Stimulated activated CD4-positive, alpha-beta T cell treated with anti-CD3 and anti-CD28 coated beads, TNF-alpha, amount 100 ng/mL, for 1 hour (primary cell): ENCODE results near the gene DNAJC8.

Source experiments
- DNase-seq, 3 donors: peaks; one replicate each; pipeline ENCODE4 v3.0.0-alpha.2; 2020; ENCODE audit warnings: low read depth in 3 of 3, low spot score in 1 of 3

The DNAJC8 gene

GRCh38 chr1:28205243-28205642 lies 27.6 kb downstream of the DNAJC8 start:
- DNase-seq = no peak

- DNase-seq = no peak
Measured at GRCh38 chr1:28200234-28200873, 32.5 kb downstream of the DNAJC8 start.

GRCh38 chr1:28199328-28200233 lies 33.2 kb downstream of the DNAJC8 start:
- no peak for DNase-seq

- DNase-seq = no peak
Measured at GRCh38 chr1:28197682-28198415, 35.0 kb downstream of the DNAJC8 start.

GRCh38 chr1:28196330-28196729 lies 36.5 kb downstream of the DNAJC8 start:
- DNase-seq = no peak

- DNase-seq = no peak
Measured at GRCh38 chr1:28195780-28196179, 37.0 kb downstream of the DNAJC8 start.

- no peak for DNase-seq
Measured at GRCh38 chr1:28194326-28195035, 38.3 kb downstream of the DNAJC8 start.

GRCh38 chr1:28193701-28194161 lies 39.1 kb downstream of the DNAJC8 start:
- no peak for DNase-seq

GRCh38 chr1:28190996-28191645 lies 41.7 kb downstream of the DNAJC8 start:
- DNase-seq = no peak

- DNase-seq = no peak
Measured at GRCh38 chr1:28190337-28190979, 42.4 kb downstream of the DNAJC8 start.

GRCh38 chr1:28185071-28185470 lies 47.8 kb downstream of the DNAJC8 start:
- DNase-seq = no peak

GRCh38 chr1:28180306-28181305 lies 52.2 kb downstream of the DNAJC8 start:
- no peak for DNase-seq

GRCh38 chr1:28178690-28179485 lies 53.9 kb downstream of the DNAJC8 start:
- DNase-seq = no peak

- no peak for DNase-seq
Measured at GRCh38 chr1:28176492-28177470, 56.0 kb downstream of the DNAJC8 start, which contains the start of gene PTAFR. Gene PTAFR (minus strand): TSS chr1:28176690. CDS start chr1:28151021, 25,669 bp downstream.

GRCh38 chr1:28175955-28176485 lies 56.8 kb downstream of the DNAJC8 start:
- DNase-seq = no peak

GRCh38 chr1:28173980-28174297 lies 58.9 kb downstream of the DNAJC8 start:
- no peak for DNase-seq
